Esophagus muscularis mucosa (tissue), 4 donors: Measurements from ENCODE around the gene PRDM7.

Source experiments
- EP300 ChIP-seq: sonication (generic); formaldehyde crosslinking; IDR thresholded peaks from one replicate; pipeline ENCODE4 v1.6.1; 2017; ENCODE audit warnings: antibody characterized with exemption
- POLR2A ChIP-seq: fragments of 450-650 bp; IDR thresholded peaks from one replicate; pipeline ENCODE4 v1.6.1; 2017; ENCODE audit warnings: antibody characterized with exemption, moderate library complexity, mild to moderate bottlenecking, low read depth
- TF ChIP-seq, protein P1 (sequence below), 3 experiments: fragments of 200-600 bp in 2 of 3; fragments of 450-650 bp in 1 of 3; sonication (generic) in 2 of 3; IDR thresholded peaks; one replicate each; pipeline ENCODE4 v1.5.1; 2017 to 2019; ENCODE audit warnings: antibody characterized with exemption in 3 of 3, mild to moderate bottlenecking in 2 of 3, moderate library complexity in 1 of 3

DNA sequence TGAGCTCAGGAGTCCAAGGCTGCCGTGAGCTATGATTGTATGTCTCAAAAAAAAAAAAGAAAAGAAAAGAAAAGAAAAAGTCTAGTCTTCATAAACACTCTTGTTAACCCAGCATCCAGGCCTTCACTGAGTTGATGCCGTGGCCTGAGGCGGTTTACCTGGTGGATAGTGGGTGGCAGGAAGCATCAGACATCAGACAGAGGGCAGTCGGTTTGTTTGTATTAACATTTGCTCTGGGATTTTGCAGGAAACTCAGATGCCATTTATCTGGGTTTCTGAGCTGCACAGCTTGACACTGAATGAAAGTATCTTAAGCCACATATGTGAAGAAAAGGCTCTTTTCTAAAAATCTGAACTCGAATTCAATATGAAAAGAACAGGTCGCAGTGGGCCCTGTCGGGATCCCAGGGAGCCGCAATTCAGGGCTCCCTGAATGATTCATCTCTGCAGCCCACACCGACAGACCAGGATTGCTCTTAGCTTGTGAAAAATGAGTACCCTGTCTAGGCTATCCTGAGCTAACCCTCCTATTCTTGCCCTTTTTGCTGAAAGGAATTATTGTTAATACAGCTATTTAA is 56.8 kb downstream of the PRDM7 start:
- TF ChIP-seq, protein P1, sequence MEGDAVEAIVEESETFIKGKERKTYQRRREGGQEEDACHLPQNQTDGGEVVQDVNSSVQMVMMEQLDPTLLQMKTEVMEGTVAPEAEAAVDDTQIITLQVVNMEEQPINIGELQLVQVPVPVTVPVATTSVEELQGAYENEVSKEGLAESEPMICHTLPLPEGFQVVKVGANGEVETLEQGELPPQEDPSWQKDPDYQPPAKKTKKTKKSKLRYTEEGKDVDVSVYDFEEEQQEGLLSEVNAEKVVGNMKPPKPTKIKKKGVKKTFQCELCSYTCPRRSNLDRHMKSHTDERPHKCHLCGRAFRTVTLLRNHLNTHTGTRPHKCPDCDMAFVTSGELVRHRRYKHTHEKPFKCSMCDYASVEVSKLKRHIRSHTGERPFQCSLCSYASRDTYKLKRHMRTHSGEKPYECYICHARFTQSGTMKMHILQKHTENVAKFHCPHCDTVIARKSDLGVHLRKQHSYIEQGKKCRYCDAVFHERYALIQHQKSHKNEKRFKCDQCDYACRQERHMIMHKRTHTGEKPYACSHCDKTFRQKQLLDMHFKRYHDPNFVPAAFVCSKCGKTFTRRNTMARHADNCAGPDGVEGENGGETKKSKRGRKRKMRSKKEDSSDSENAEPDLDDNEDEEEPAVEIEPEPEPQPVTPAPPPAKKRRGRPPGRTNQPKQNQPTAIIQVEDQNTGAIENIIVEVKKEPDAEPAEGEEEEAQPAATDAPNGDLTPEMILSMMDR (IDR thresholded peaks at IDR 0.05) = no peak
- no peak for TF ChIP-seq POLR2A
- TF ChIP-seq EP300 = no peak
